GM23248 (cell line): ENCODE results near the gene AFAP1. TPM values are rescaled to one million over a fixed set of nuclear protein-coding genes. Genes with fewer than 3 reads are reported as not detected.

Experiments
- DNase-seq: peaks from one replicate; pipeline ENCODE4 v3.0.0-alpha.2; 2015
- H2AFZ ChIP-seq: fragments of 200-600 bp; sonication (generic); 2 replicates; pipeline ENCODE4 v1.6.1; 2016; ENCODE audit warnings: antibody characterized with exemption
- H3F3A ChIP-seq: fragments of 200-600 bp; sonication (generic); 2 replicates; pipeline ENCODE4 v1.6.1; 2016; ENCODE audit warnings: mild to moderate bottlenecking, antibody characterized with exemption, mixed run types; ENCODE audit not compliant: insufficient read depth
- H3K27ac ChIP-seq: fragments of 200-600 bp; sonication (generic); 2 replicates; pipeline ENCODE4 v1.5.1; 2016; ENCODE audit warnings: mild to moderate bottlenecking
- H3K27me3 ChIP-seq: fragments of 200-600 bp; sonication (generic); replicated peaks from 2 replicates; pipeline ENCODE4 v1.6.1; 2016; ENCODE audit warnings: mild to moderate bottlenecking; ENCODE audit not compliant: insufficient read depth
- H3K36me3 ChIP-seq: fragments of 200-600 bp; sonication (generic); 2 replicates; pipeline ENCODE4 v1.6.1; 2016; ENCODE audit warnings: low read depth, mild to moderate bottlenecking
- H3K4me1 ChIP-seq: fragments of 200-600 bp; sonication (generic); 2 replicates; pipeline ENCODE4 v1.6.1; 2016; ENCODE audit warnings: mild to moderate bottlenecking; ENCODE audit not compliant: insufficient read depth
- H3K4me2 ChIP-seq: fragments of 200-600 bp; sonication (generic); one replicate; pipeline ENCODE4 v1.6.1; 2016; ENCODE audit warnings: mild to moderate bottlenecking; ENCODE audit not compliant: unreplicated experiment
- H3K4me3 ChIP-seq: fragments of 200-600 bp; sonication (generic); 2 replicates; pipeline ENCODE4 v1.5.1; 2016; ENCODE audit warnings: mild to moderate bottlenecking
- H3K79me2 ChIP-seq: fragments of 200-600 bp; sonication (generic); 2 replicates; pipeline ENCODE4 v1.6.1; 2016; ENCODE audit warnings: mild to moderate bottlenecking; ENCODE audit not compliant: insufficient read depth
- H3K9ac ChIP-seq: fragments of 200-600 bp; sonication (generic); 2 replicates; pipeline ENCODE4 v1.6.1; 2016; ENCODE audit warnings: mild to moderate bottlenecking
- H3K9me2 ChIP-seq: fragments of 200-600 bp; sonication (generic); 2 replicates; pipeline ENCODE4 v1.6.1; 2016; ENCODE audit warnings: mixed run types, mild to moderate bottlenecking, moderate library complexity; ENCODE audit not compliant: insufficient read depth
- H3K9me3 ChIP-seq: fragments of 200-600 bp; sonication (generic); one replicate; pipeline ENCODE4 v1.6.1; 2017; ENCODE audit warnings: low read depth
- H4K20me1 ChIP-seq: fragments of 200-600 bp; sonication (generic); 2 replicates; pipeline ENCODE4 v1.6.0; 2016; ENCODE audit not compliant: insufficient read depth
- EZH2 ChIP-seq: fragments of 200-600 bp; sonication (generic); IDR thresholded peaks from 2 replicates; pipeline ENCODE4 v1.6.1; 2018; ENCODE audit warnings: antibody characterized with exemption, mild to moderate bottlenecking; ENCODE audit not compliant: insufficient read depth, poor library complexity, severe bottlenecking
- EZH2phosphoT487 ChIP-seq: fragments of 200-600 bp; sonication (generic); IDR thresholded peaks from 2 replicates; pipeline ENCODE4 v1.6.1; 2018; ENCODE audit warnings: antibody characterized with exemption, moderate library complexity, mild to moderate bottlenecking, low read depth; ENCODE audit not compliant: insufficient read depth
- WGBS, 2 experiments: methylation state at CpG; one replicate each; pipeline ENCODE4 v1.1.6; 2015 to 2017; ENCODE audit warnings: low lambda C conversion rate in 2 of 2, low coverage in 1 of 2; ENCODE audit errors: missing lambda C conversion rate in 2 of 2; 5-methylcytosine and 5-hydroxymethylcytosine counted together
- in situ Hi-C: fragments of 300-500 bp; cut with MboI; formaldehyde crosslinking; loops from 2 replicates; pipeline ENCODE4 v1.15.0; 2020
- polyA plus RNA-seq: library from polyadenylated mRNA; unstranded; fragments of >200 nt; fragmentation: Nextera tagmentation; extraction: Ambion mirVana; gene quantifications from 2 replicates; pipeline ENCODE4 v1.2.1, GENCODE V29; 2016
- total RNA-seq: library from RNA; depleted of rRNA; stranded (reverse); fragments of >200 nt; shearing (Covaris generic); gene quantifications from 2 replicates; pipeline ENCODE4 v1.2.3, GENCODE V29; 2014

Gene AFAP1
- total and polyA plus RNA-seq, 2 experiments from 2014 or later = 54.4 to 103 TPM

- Histone ChIP-seq H3K27ac (peak overlapping the region; percentile 7; the same call in 1 of the 2 replicates), H3F3A (peaks cover 75% of the 10 kb centered on the region), H3K27me3 (no peaks in the 10 kb centered on the region), H4K20me1 (no peaks in the 10 kb centered on the region), H3K4me3 (no peak overlapping the region), H3K9me2 (no peaks in the 10 kb centered on the region), H3K4me2 (no peak overlapping the region), H3K4me1 (peaks cover 49% of the 10 kb centered on the region), H3K36me3 (peaks cover 53% of the 10 kb centered on the region), H3K9me3 (no peaks in the 10 kb centered on the region), H3K79me2 (peaks cover 95% of the 10 kb centered on the region), H2AFZ (no peak overlapping the region), H3K9ac (no peak overlapping the region)
- 88 to 89% methylated on average over 4 of the region's 4 CpGs for WGBS, 2 experiments
- TF ChIP-seq EZH2phosphoT487 (no peak), EZH2 (no peak)
- in situ Hi-C loops = no loop called here
- DNase-seq = no peak
Observed at GRCh38 chr4:7863911-7864681, 75.6 kb downstream of the AFAP1 start.

GRCh38 chr4:7862561-7863192 lies 77.0 kb downstream of the AFAP1 start:
- Histone ChIP-seq H3K9me2 (no peaks in the 10 kb centered on the region), H3K36me3 (peaks cover 42% of the 10 kb centered on the region), H3K4me1 (peaks cover 49% of the 10 kb centered on the region), H3K9me3 (no peaks in the 10 kb centered on the region), H3K27ac (peak overlapping the region; percentile 82; the same call in 1 of the 2 replicates), H4K20me1 (no peaks in the 10 kb centered on the region), H3K9ac (no peak overlapping the region), H3K4me2 (no peak overlapping the region), H3F3A (peaks cover 75% of the 10 kb centered on the region), H3K27me3 (no peaks in the 10 kb centered on the region), H2AFZ (no peak overlapping the region), H3K79me2 (peaks cover 95% of the 10 kb centered on the region), H3K4me3 (no peak overlapping the region)
- TF ChIP-seq EZH2 = no peak
- no peak for TF ChIP-seq EZH2phosphoT487
- in situ Hi-C loops = no loop called here
- no peak for DNase-seq
- WGBS, 2 experiments = 72 to 83% methylated on average over 16 of the region's 16 CpGs

GRCh38 chr4:7861440-7861881 lies 78.2 kb downstream of the AFAP1 start:
- Histone ChIP-seq H3K4me2 (peak overlapping the region; percentile 79), H3K27ac (peak overlapping the region; percentile 82), H3K4me1 (peaks cover 55% of the 10 kb centered on the region), H3K4me3 (peak overlapping the region; percentile 23), H3K36me3 (peaks cover 33% of the 10 kb centered on the region), H3K9me3 (no peaks in the 10 kb centered on the region), H4K20me1 (no peaks in the 10 kb centered on the region), H3F3A (peaks cover 80% of the 10 kb centered on the region), H3K9ac (peak overlapping the region; percentile 51), H3K27me3 (no peaks in the 10 kb centered on the region), H2AFZ (no peak overlapping the region), H3K9me2 (no peaks in the 10 kb centered on the region), H3K79me2 (peaks cover 86% of the 10 kb centered on the region)
- in situ Hi-C loops = no loop called here
- no peak for TF ChIP-seq EZH2phosphoT487
- no peak for TF ChIP-seq EZH2
- 6 to 7% methylated on average over 6 of the region's 6 CpGs for WGBS, 2 experiments
- peak; percentile 93 for DNase-seq

GRCh38 chr4:7860600-7861163 lies 79.0 kb downstream of the AFAP1 start:
- H3K4me2 ChIP-seq = peak overlapping the region; percentile 79
- WGBS, 2 experiments = 96 to 98% methylated on average over 19 of the region's 19 CpGs
- no peak overlapping the region for H2AFZ ChIP-seq
- H3K9ac ChIP-seq = peak overlapping the region; percentile 38
- H4K20me1 ChIP-seq = no peaks in the 10 kb centered on the region
- peaks cover 86% of the 10 kb centered on the region for H3K79me2 ChIP-seq
- no peaks in the 10 kb centered on the region for H3K9me2 ChIP-seq
- TF ChIP-seq EZH2phosphoT487 = no peak
- no peak for TF ChIP-seq EZH2
- no peaks in the 10 kb centered on the region for H3K9me3 ChIP-seq
- 0 out of 2 replicates have a peak overlapping the region, but pooled peaks have one; percentile 32 for H3K4me3 ChIP-seq
- no peak for DNase-seq
- H3K27me3 ChIP-seq = no peaks in the 10 kb centered on the region
- H3K4me1 ChIP-seq = peaks cover 63% of the 10 kb centered on the region
- H3K27ac ChIP-seq = peak overlapping the region; percentile 82
- in situ Hi-C loops = no loop called here
- peaks cover 84% of the 10 kb centered on the region for H3F3A ChIP-seq
- peaks cover 27% of the 10 kb centered on the region for H3K36me3 ChIP-seq
